GM19238 (cell line): ENCODE data around the gene DPP4.
"Not testable (repeated sequence)": the region's sequence is repeated elsewhere in the genome, so short reads cannot be mapped to it uniquely, and the experiment has no call there.

Experiments
- DNase-seq: peaks from one replicate; pipeline ENCODE4 v3.0.0; 2011; ENCODE audit warnings: low spot score; ENCODE audit not compliant: insufficient read length

The DPP4 gene

GRCh38 chr2:161962160-161962559, 111.9 kb downstream of the DPP4 start:
- DNase-seq: no peak

- DNase-seq: no peak
Observed at GRCh38 chr2:161961061-161961460, 113.0 kb downstream of the DPP4 start.

GRCh38 chr2:161956738-161957137, 117.3 kb downstream of the DPP4 start:
- DNase-seq: no peak

DNA sequence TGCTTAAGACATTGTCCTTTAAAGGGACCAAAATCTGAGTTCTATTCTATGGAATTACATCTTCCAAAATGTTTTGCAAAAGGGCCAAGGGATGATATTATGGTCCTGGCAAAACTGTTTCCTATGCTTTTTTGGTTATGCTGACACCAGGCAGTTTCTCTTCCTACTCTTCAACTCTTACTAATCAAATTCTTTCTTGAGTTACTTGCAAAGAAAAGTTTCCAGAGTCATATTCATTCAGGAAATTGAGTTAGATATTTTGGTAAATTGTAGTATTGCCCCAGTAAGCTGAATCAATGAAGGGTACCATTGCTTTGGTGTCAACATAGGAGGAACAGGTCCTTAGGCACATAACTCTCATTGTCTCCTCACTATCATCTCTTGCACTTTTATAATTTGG, 118.8 kb downstream of the DPP4 start:
- no peak for DNase-seq

DNA sequence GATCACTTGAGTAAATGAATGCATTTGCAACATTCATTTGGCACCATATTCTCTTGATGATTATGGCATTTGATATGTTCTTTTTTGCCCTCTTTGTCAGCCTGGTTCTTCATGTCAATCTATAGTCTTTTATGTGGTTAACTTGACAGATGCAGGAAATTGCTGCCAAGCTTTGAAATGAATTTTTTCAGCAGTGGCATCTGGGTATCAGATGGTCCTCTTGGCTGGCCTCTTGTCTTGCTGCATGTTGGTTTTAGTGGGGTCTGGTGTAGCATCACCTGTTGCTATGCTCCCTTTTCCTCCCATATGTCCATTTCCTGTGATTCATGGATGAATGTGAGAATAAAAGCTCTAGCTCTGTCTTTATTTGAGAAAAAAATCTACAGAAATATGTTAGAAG, 119.9 kb downstream of the DPP4 start:
- DNase-seq: no peak

GRCh38 chr2:161953367-161953766, 120.6 kb downstream of the DPP4 start:
- not testable (repeated sequence) for DNase-seq

DNA sequence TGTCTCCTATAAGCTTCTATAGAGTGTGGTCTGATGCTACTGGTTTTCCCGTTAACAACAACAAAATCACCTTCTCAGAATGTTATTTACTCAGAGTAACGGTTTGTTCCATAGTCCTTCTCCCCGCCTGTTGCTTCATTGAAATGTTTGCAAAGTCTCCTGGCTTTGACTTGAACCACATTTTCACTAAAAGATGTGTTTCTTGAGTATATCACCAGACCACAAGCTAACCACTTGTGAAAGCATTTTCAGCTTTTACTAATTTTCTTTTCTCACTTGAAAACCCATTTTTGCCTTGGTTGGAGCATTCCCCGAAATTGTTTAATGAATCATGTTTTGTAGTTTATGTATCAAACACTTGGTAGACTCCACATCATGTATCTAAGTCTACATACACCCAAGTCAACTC, 121.2 kb downstream of the DPP4 start:
- DNase-seq: no peak

DNA sequence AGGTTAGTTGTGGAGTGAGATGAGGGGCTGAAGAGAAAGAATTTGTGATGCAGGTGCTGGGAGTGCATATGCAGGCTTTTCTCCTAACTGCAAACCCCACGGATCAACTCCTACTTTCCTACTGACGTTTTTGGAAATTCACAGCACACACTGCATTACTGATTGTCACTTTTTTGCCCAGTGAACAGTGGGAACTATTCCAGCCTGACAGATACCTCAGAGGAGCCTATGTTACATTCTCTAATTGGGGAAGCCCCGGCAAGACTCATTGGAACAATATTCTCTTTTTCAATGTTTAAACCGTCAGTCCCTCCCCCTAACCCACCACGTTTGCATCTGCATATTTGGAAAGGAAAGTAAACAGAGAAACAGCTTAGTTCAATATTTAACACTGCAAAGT, 126.2 kb downstream of the DPP4 start:
- no peak for DNase-seq

GRCh38 chr2:161947406-161947805, 126.6 kb downstream of the DPP4 start:
- DNase-seq: no peak

DNA sequence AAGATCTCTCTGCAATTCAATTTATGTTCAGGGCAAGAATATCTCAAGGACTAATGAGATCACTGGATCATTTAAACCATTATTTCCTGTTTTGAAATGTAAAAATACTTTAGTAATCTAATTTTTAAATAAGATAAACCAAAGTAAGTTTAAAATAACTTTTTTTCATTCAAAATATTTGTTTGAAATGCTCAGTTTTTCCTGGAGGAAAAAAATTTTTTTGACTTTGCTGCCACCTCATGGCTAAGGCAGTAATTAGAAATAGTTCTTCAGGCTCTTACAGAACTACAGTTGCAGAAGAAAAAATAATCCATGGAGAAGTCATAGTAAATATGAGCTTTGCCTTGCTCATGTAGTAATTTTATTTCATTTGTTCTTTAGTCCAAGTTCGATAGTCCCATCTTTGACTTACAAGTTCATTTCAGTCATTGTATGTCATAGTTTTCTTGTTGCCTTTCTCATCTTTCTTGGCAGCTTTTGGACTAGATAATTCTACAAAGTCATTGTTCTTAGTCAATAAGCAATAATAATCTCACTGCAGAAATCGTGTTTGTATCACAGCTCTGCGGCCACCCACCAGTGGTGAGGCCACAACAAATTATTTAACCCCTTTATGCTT, 127.4 kb downstream of the DPP4 start:
- DNase-seq: no peak

DNA sequence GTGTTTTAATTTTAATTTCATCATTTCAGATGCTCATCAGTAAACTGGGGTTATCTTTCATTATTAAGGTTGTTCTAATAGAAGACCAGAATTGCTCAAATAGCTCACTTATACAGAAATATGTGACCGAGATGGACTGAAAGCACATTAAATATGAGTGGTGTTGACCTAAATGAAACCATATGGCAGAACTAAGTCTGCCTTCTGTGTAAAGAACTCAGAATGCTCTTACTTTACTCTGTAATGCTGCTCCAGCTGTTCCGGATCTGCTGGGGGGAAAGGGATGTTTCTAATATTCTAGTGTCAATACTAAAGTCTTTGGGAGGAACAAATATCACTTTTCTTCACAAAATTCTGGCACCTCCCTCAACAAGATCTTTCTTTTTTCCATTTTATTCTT, 131.0 kb downstream of the DPP4 start:
- no peak for DNase-seq
